Dermis microvascular lymphatic vessel endothelial cell (primary cell): ENCODE data around the gene LGALS3BP. TPM values are rescaled to one million over a fixed set of nuclear protein-coding genes. Genes with fewer than 3 reads are reported as not detected.

Experiments
- total RNA-seq: library from RNA; depleted of rRNA; stranded (reverse); fragments of >200 nt; gene quantifications from 2 replicates; pipeline ENCODE4 v1.2.1, GENCODE V29; 2014

Gene LGALS3BP
- total RNA-seq, 1 donor from 2014 or later = 1.4 TPM

Other genes with a start within 250 kb of the LGALS3BP start
- gene CYTH1, start 197.7 kb downstream of the LGALS3BP start, total RNA-seq = 15.4 and 22.9 TPM in 2 replicates
- gene USP36, start 139.1 kb downstream of the LGALS3BP start, total RNA-seq = 7.8 and 18.2 TPM in 2 replicates
- gene CEP295NL, start 76.7 kb downstream of the LGALS3BP start, total RNA-seq = 0.64 and 2.3 TPM in 2 replicates
- gene TIMP2, start 54.5 kb downstream of the LGALS3BP start, total RNA-seq = 34.5 and 112 TPM in 2 replicates
- 40.3 and 53.5 TPM in 2 replicates for gene CANT1, start 29.8 kb upstream of the LGALS3BP start, total RNA-seq
- 8.3 and 10.7 TPM in 2 replicates for gene C1QTNF1, start 44.2 kb upstream of the LGALS3BP start, total RNA-seq
- 6.9 and 7.7 TPM in 2 replicates for gene ENGASE, start 94.9 kb upstream of the LGALS3BP start, total RNA-seq